Transverse colon (tissue), 4 donors: ENCODE measurements around the gene ITIH5. TPM values are rescaled to one million over a fixed set of nuclear protein-coding genes. Genes with fewer than 3 reads are reported as not detected.

Experiments used
- DNase-seq: peaks from one replicate; pipeline ENCODE4 v3.0.0-alpha.2; 2019
- H3K27ac ChIP-seq, 4 donors: fragments of 200-600 bp; sonication (generic); 2 replicates each; pipeline ENCODE4 v1.5.1; 2016 to 2018; ENCODE audit warnings: inconsistent platforms in 4 of 4
- H3K27me3 ChIP-seq: fragments of 200-600 bp; sonication (generic); 2 replicates; pipeline ENCODE4 v1.5.1; 2017; ENCODE audit warnings: inconsistent platforms
- H3K36me3 ChIP-seq, 4 donors: fragments of 200-600 bp; sonication (generic); 2 replicates each; pipeline ENCODE4 v1.5.1; 2017 to 2019; ENCODE audit warnings: inconsistent platforms in 4 of 4
- H3K4me1 ChIP-seq, 4 donors: fragments of 200-600 bp; sonication (generic); 2 replicates each; pipeline ENCODE4 v1.5.1; 2017 to 2020; ENCODE audit warnings: inconsistent platforms in 4 of 4
- H3K4me3 ChIP-seq, 4 donors: fragments of 200-600 bp; sonication (generic); 1 replicate in 1 of 4; 2 replicates in 3 of 4; pipeline versions ENCODE4 v1.5.1 to v1.6.1; 2017 to 2019; ENCODE audit warnings: inconsistent platforms in 4 of 4
- H3K9me3 ChIP-seq, 2 donors: fragments of 200-600 bp; sonication (generic); 2 replicates each; pipeline ENCODE4 v1.5.1; 2017 to 2019; ENCODE audit warnings: inconsistent platforms in 2 of 2
- CTCF ChIP-seq, 5 experiments: fragments of 200-600 bp in 3 of 5; fragments of 450-650 bp in 2 of 5; sonication (generic) in 3 of 5; IDR thresholded peaks; 1 replicate in 2 of 5; 2 replicates in 3 of 5; pipeline ENCODE4 v1.5.1; 2016 to 2017; ENCODE audit warnings: antibody characterized with exemption in 5 of 5, inconsistent platforms in 3 of 5, mild to moderate bottlenecking in 2 of 5, moderate library complexity in 1 of 5
- EP300 ChIP-seq: sonication (generic); formaldehyde crosslinking; IDR thresholded peaks from one replicate; pipeline ENCODE4 v1.6.1; 2017; ENCODE audit warnings: antibody characterized with exemption, low read depth
- POLR2A ChIP-seq: fragments of 450-650 bp; IDR thresholded peaks from one replicate; pipeline ENCODE4 v1.6.1; 2016; ENCODE audit warnings: antibody characterized with exemption, mild to moderate bottlenecking, moderate library complexity
- POLR2AphosphoS5 ChIP-seq, 3 donors: sonication (generic); formaldehyde crosslinking; IDR thresholded peaks; one replicate each; pipeline ENCODE4 v1.6.1; 2016; ENCODE audit warnings: antibody characterized with exemption in 3 of 3
- WGBS, 2 donors: methylation state at CpG; one replicate each; pipeline ENCODE4 v1.1.5; 2018; ENCODE audit warnings: low coverage in 1 of 2; 5-methylcytosine and 5-hydroxymethylcytosine counted together
- in situ Hi-C, 4 donors: fragments of 200-750 bp; cut with MboI; loops; one replicate each; pipeline versions ENCODE4 v1.15.0 to v1.15.1; 2017; ENCODE audit warnings: low sequenced_read_pairs in 3 of 4, low pct_ligation_motif_present in 1 of 4, low pct_unique_long_range_greater_than_20kb in 1 of 4
- intact Hi-C: fragments of 100-400 bp; cut with DNase I; formaldehyde crosslinking; loops from one replicate; pipeline ENCODE4 v1.15.1; 2023; ENCODE audit warnings: low total_unique reads
- total RNA-seq, 4 donors: library from RNA; depleted of rRNA; stranded (reverse); fragments of >200 nt; gene quantifications; one replicate each; pipeline ENCODE4 v1.1.0, GENCODE V29; 2016

Gene ITIH5
- total RNA-seq, 4 donors from 2014 or later = 13.2 to 169 (median 17.0) TPM

GRCh38 chr10:7665767-7666166, 999 bp downstream of the ITIH5 start:
- 7 to 15% methylated on average over 4 to 6 of the region's 6 CpGs for WGBS, 2 donors
- Histone ChIP-seq H3K4me1 (peaks cover 0 to 10% (median 3%) of the 10 kb centered on the region in 4 donors), H3K27ac (peak overlapping the region; percentile 74 to 85 (median 77)), H3K27me3 (peaks cover 40% of the 10 kb centered on the region), H3K4me3 (peak overlapping the region; percentile 47 to 86 (median 55)), H3K9me3 (no peaks in the 10 kb centered on the region), H3K36me3 (no peaks in the 10 kb centered on the region)
- DNase-seq = no peak
- TF ChIP-seq POLR2A (no peak), CTCF (IDR thresholded peaks at IDR 0.05) (no peak), POLR2AphosphoS5 (IDR thresholded peaks at IDR 0.05) (no peak), EP300 (no peak)
- in situ Hi-C loops (no loop called here), intact Hi-C loops (no loop called here)

- H3K27ac ChIP-seq = peak overlapping the region; percentile 74 to 85 (median 77)
- H3K4me1 ChIP-seq = peaks cover 0 to 10% (median 3%) of the 10 kb centered on the region in 4 donors
- TF ChIP-seq POLR2AphosphoS5 (IDR thresholded peaks at IDR 0.05) (no peak), POLR2A (no peak), CTCF (IDR thresholded peaks at IDR 0.05) (no peak), EP300 (no peak)
- in situ Hi-C loops = no loop called here
- no peak for DNase-seq
- no peaks in the 10 kb centered on the region for H3K9me3 ChIP-seq
- no peaks in the 10 kb centered on the region for H3K36me3 ChIP-seq
- intact Hi-C loops = no loop called here
- H3K27me3 ChIP-seq = peaks cover 40% of the 10 kb centered on the region
- peak overlapping the region in 1 of 4 donors; percentile 54 for H3K4me3 ChIP-seq
- 23 to 56% methylated on average over 2 of the region's 2 CpGs for WGBS, 2 donors
Measured at GRCh38 chr10:7664707-7665106, 2.1 kb downstream of the ITIH5 start.

- Histone ChIP-seq H3K27ac (peak overlapping the region in 3 of 4 donors; percentile 14 to 50 (median 33)), H3K4me1 (peaks cover 0 to 6% (median 3%) of the 10 kb centered on the region in 4 donors), H3K4me3 (no peak overlapping the region), H3K27me3 (peaks cover 34% of the 10 kb centered on the region), H3K36me3 (no peaks in the 10 kb centered on the region), H3K9me3 (no peaks in the 10 kb centered on the region)
- 50 to 73% methylated on average over 4 to 5 of the region's 5 CpGs for WGBS, 2 donors
- in situ Hi-C loops = no loop called here
- TF ChIP-seq EP300 (no peak), CTCF (IDR thresholded peaks at IDR 0.05) (no peak), POLR2AphosphoS5 (IDR thresholded peaks at IDR 0.05) (no peak), POLR2A (no peak)
- intact Hi-C loops = no loop called here
- no peak for DNase-seq
Measured at GRCh38 chr10:7662522-7662921, 4.2 kb downstream of the ITIH5 start.

GRCh38 chr10:7659560-7659959, 7.2 kb downstream of the ITIH5 start:
- 51 to 63% methylated on average over 4 of the region's 4 CpGs for WGBS, 2 donors
- TF ChIP-seq POLR2A (no peak), POLR2AphosphoS5 (IDR thresholded peaks at IDR 0.05) (no peak), CTCF (IDR thresholded peaks at IDR 0.05) (no peak), EP300 (no peak)
- Histone ChIP-seq H3K36me3 (no peaks in the 10 kb centered on the region), H3K27ac (peak overlapping the region; percentile 18 to 54 (median 38)), H3K9me3 (no peaks in the 10 kb centered on the region), H3K27me3 (peaks cover 12% of the 10 kb centered on the region), H3K4me1 (peaks cover 0 to 7% (median 2%) of the 10 kb centered on the region in 4 donors), H3K4me3 (no peak overlapping the region)
- no peak for DNase-seq
- in situ Hi-C loops (no loop called here), intact Hi-C loops (no loop called here)
